Small intestine (tissue), 7 donors: ENCODE measurements around the gene PTPRH. TPM values are rescaled to one million over a fixed set of nuclear protein-coding genes. Genes with fewer than 3 reads are reported as not detected.
"Not testable (repeated sequence)": the region's sequence is repeated elsewhere in the genome, so short reads cannot be mapped to it uniquely, and the experiment has no call there.

Source experiments
- DNase-seq, 2 donors: peaks; one replicate each; pipeline versions ENCODE4 v3.0.0 to v3.0.0-alpha.2; 2013
- FAIRE-seq: peaks from 2 replicates; lab custom pipeline; 2012; peaks lifted over from hg19 to GRCh38; lab: Jason Lieb, UNC
- H3K27ac ChIP-seq, 3 donors: one replicate each; pipeline ENCODE4 v1.5.1; 2013; ENCODE audit warnings: low read length in 2 of 3, mild to moderate bottlenecking in 2 of 3, control low read depth in 1 of 3, inconsistent platforms in 1 of 3, low read depth in 1 of 3, moderate library complexity in 1 of 3
- H3K27me3 ChIP-seq, 3 donors: one replicate each; pipeline ENCODE4 v1.6.1; 2013; ENCODE audit warnings: low read length in 3 of 3, inconsistent platforms in 1 of 3; ENCODE audit not compliant: control insufficient read depth in 3 of 3, insufficient read depth in 3 of 3
- H3K36me3 ChIP-seq, 3 donors: one replicate each; pipeline ENCODE4 v1.6.1; 2013; ENCODE audit warnings: low read length in 3 of 3, inconsistent platforms in 1 of 3, low read depth in 1 of 3, mild to moderate bottlenecking in 1 of 3, moderate library complexity in 1 of 3; ENCODE audit not compliant: control insufficient read depth in 3 of 3, insufficient read depth in 2 of 3
- H3K4me1 ChIP-seq, 3 donors: one replicate each; pipeline ENCODE4 v1.6.1; 2013; ENCODE audit warnings: low read length in 2 of 3, inconsistent platforms in 1 of 3, low read depth in 1 of 3, mild to moderate bottlenecking in 1 of 3, moderate library complexity in 1 of 3; ENCODE audit not compliant: control insufficient read depth in 3 of 3, insufficient read depth in 2 of 3
- H3K4me3 ChIP-seq, 3 donors: one replicate each; pipeline ENCODE4 v1.5.1; 2013; ENCODE audit warnings: low read length in 3 of 3, control low read depth in 1 of 3, inconsistent platforms in 1 of 3, low read depth in 1 of 3, mild to moderate bottlenecking in 1 of 3, moderate library complexity in 1 of 3
- H3K9me3 ChIP-seq, 2 donors: one replicate each; pipeline ENCODE4 v1.6.1; 2013; ENCODE audit warnings: low read depth in 1 of 2, low read length in 1 of 2; ENCODE audit not compliant: control insufficient read depth in 2 of 2, insufficient read depth in 1 of 2
- WGBS, 3 donors: extraction: QIAGEN DNeasy Blood & Tissue Kit; methylation state at CpG; one replicate each; pipeline ENCODE4 v1.1.7; 2013; 5-methylcytosine and 5-hydroxymethylcytosine counted together
- polyA plus RNA-seq, 4 donors: library from polyadenylated mRNA; stranded (reverse) in 3 of 4; unstranded in 1 of 4; fragments of 200-250 nt in 3 of 4; fragments of 120-200 nt in 1 of 4; gene quantifications; one replicate each; pipeline versions ENCODE4 v1.2.1 to v1.2.3, GENCODE V29; 2013
- donor health status: healthy with polysubstance abuse.
- donor health status: control.
- donor health status: control.
- donor health status: Bipolar disorder and iron deficiency.
- donor health status: healthy.

Gene PTPRH
- polyA plus RNA-seq, 4 donors, result 33.4 to 158 (median 89.7) TPM

GRCh38 chr19:55157064-55157908 lies 52.0 kb downstream of the PTPRH start, which contains the start of gene TNNI3:
TNNI3 (minus strand) TSS chr19:55157732; CDS start chr19:55157589, 143 bp downstream.
- DNase-seq, result no peak
- Histone ChIP-seq H3K27ac (no peak within 1 kb of the TSS), H3K27me3 (peaks cover 0 to 57% (median 15%) of the 10 kb centered on the region in 3 donors), H3K4me3 (peak within 1 kb of the TSS in 1 of 3 donors; percentile 8), H3K9me3 (no peaks in the 10 kb centered on the region), H3K4me1 (peaks cover 0 to 9% (median 0%) of the 10 kb centered on the region in 3 donors), H3K36me3 (no peaks in the 10 kb centered on the region)
- 24 to 40% (median 35%) methylated on average over 27 to 39 of the region's 39 CpGs for WGBS, 3 donors
- FAIRE-seq, result no peak

- FAIRE-seq, result no peak
- peaks cover 0 to 51% (median 10%) of the 10 kb centered on the region in 3 donors for H3K27me3 ChIP-seq
Observed at GRCh38 chr19:55156202-55157063, 52.9 kb downstream of the PTPRH start.

GRCh38 chr19:55155784-55156183 lies 53.5 kb downstream of the PTPRH start:
- H3K4me1 ChIP-seq, H3K27ac ChIP-seq, DNase-seq, H3K9me3 ChIP-seq, FAIRE-seq, H3K36me3 ChIP-seq: not testable (repeated sequence)
- H3K27me3 ChIP-seq, result peaks cover 0 to 46% (median 6%) of the 10 kb centered on the region in 3 donors
- peak overlapping the region in 1 of 3 donors; percentile 10 for H3K4me3 ChIP-seq
- 0 to 7% (median 6%) methylated on average over 5 of the region's 5 CpGs for WGBS, 3 donors

More at GRCh38 chr19:55156202-55157063, 52.9 kb downstream of the PTPRH start:
- peaks cover 0 to 9% (median 0%) of the 10 kb centered on the region in 3 donors for H3K4me1 ChIP-seq
- H3K36me3 ChIP-seq, result no peaks in the 10 kb centered on the region
- peaks cover 0 to 5% of the 10 kb centered on the region in 2 donors for H3K9me3 ChIP-seq
- peak overlapping the region in 2 of 3 donors; percentile 8 to 10 for H3K4me3 ChIP-seq
- H3K27ac ChIP-seq, result no peak overlapping the region
- WGBS, 3 donors, result 3 to 7% (median 6%) methylated on average over 35 to 52 of the region's 52 CpGs
- DNase-seq, result peak; percentile 53 to 78

GRCh38 chr19:55153652-55154264 lies 55.5 kb downstream of the PTPRH start:
- H3K27ac ChIP-seq, result no peak overlapping the region
- WGBS, 3 donors, result 77 to 87% (median 79%) methylated on average over 11 to 12 of the region's 12 CpGs
- peaks cover 0 to 9% (median 0%) of the 10 kb centered on the region in 3 donors for H3K4me1 ChIP-seq
- no peak for FAIRE-seq
- no peak overlapping the region for H3K4me3 ChIP-seq
- no peaks in the 10 kb centered on the region for H3K36me3 ChIP-seq
- peaks cover 0 to 5% of the 10 kb centered on the region in 2 donors for H3K9me3 ChIP-seq
- H3K27me3 ChIP-seq, result peaks cover 0 to 44% (median 11%) of the 10 kb centered on the region in 3 donors
- DNase-seq, result no peak

- H3K27ac ChIP-seq, result no peak overlapping the region
- peaks cover 0 to 6% (median 0%) of the 10 kb centered on the region in 3 donors for H3K4me1 ChIP-seq
- no peak for FAIRE-seq
- H3K36me3 ChIP-seq, result no peaks in the 10 kb centered on the region
- H3K27me3 ChIP-seq, result peaks cover 0 to 43% (median 17%) of the 10 kb centered on the region in 3 donors
- H3K9me3 ChIP-seq, result peaks cover 0 to 5% of the 10 kb centered on the region in 2 donors
- no peak for DNase-seq
- H3K4me3 ChIP-seq, result no peak overlapping the region
Observed at GRCh38 chr19:55152017-55152416, 57.3 kb downstream of the PTPRH start.

- DNase-seq, result no peak
- Histone ChIP-seq H3K4me3 (no peak within 1 kb of the TSS), H3K27ac (no peak within 1 kb of the TSS), H3K36me3 (no peaks in the 10 kb centered on the region), H3K4me1 (no peaks in the 10 kb centered on the region), H3K9me3 (peaks cover 0 to 5% of the 10 kb centered on the region in 2 donors), H3K27me3 (peaks cover 0 to 54% (median 26%) of the 10 kb centered on the region in 3 donors)
- FAIRE-seq, result no peak
- 11 to 17% (median 17%) methylated on average over 17 to 18 of the region's 18 CpGs for WGBS, 3 donors
Observed at GRCh38 chr19:55149078-55150003, 60.0 kb downstream of the PTPRH start, which contains the start of gene TNNT1. TNNT1 (minus strand) TSS chr19:55149206; CDS start chr19:55147157, 2,049 bp downstream.

- peaks cover 0 to 63% (median 31%) of the 10 kb centered on the region in 3 donors for H3K27me3 ChIP-seq
- DNase-seq (no peak), FAIRE-seq (no peak)
- H3K4me3 ChIP-seq, result no peak overlapping the region
- 16 to 42% (median 22%) methylated on average over 7 to 9 of the region's 9 CpGs for WGBS, 3 donors
- peaks cover 0 to 5% of the 10 kb centered on the region in 2 donors for H3K9me3 ChIP-seq
- H3K4me1 ChIP-seq, result no peaks in the 10 kb centered on the region
- no peak overlapping the region for H3K27ac ChIP-seq
- no peaks in the 10 kb centered on the region for H3K36me3 ChIP-seq
Observed at GRCh38 chr19:55147545-55148251, 61.6 kb downstream of the PTPRH start.
